Measurements from ENCODE around the gene SPG11. TPM values are rescaled to one million over a fixed set of nuclear protein-coding genes. Genes with fewer than 3 reads are reported as not detected.

Gene SPG11
- 37.7 and 42.8 TPM in 2 replicates for total RNA-seq

GRCh38 chr15:44663410-44664308 is at the start of gene SPG11:
Gene SPG11 (minus strand): TSS chr15:44663662. CDS start chr15:44663647, 15 bp downstream.

GRCh38 chr15:44711096-44711742 is 47.8 kb upstream of the SPG11 start, which contains the start of the genes B2M and PATL2:
Gene B2M (plus strand): TSS chr15:44711517. CDS start chr15:44711547, 30 bp downstream.
Gene PATL2 (minus strand): TSS chr15:44711323. CDS start chr15:44676490, 34,833 bp downstream.

GRCh38 chr15:44536962-44537734 is 126.3 kb downstream of the SPG11 start, which contains the start of gene EIF3J:
Gene EIF3J (plus strand): TSS chr15:44537147. CDS start chr15:44537195, 48 bp downstream.

Other genes with a start within 250 kb of the SPG11 start
- 41.8 and 41.9 TPM in 2 replicates for gene CTDSPL2, start 236.0 kb downstream of the SPG11 start, total RNA-seq
- gene EIF3J, start 126.5 kb downstream of the SPG11 start, total RNA-seq, result 28.9 and 38.6 TPM in 2 replicates
- gene PATL2, start 47.7 kb upstream of the SPG11 start, total RNA-seq, result under 0.01 TPM in 1 of 2 replicates, not detected in the other
- gene B2M, start 47.9 kb upstream of the SPG11 start, total RNA-seq, result 1,832 and 2,199 TPM in 2 replicates
- gene TRIM69, start 72.9 kb upstream of the SPG11 start, total RNA-seq, result 3.4 and 7.5 TPM in 2 replicates